ENCODE results near the gene ZNF385B.

- TF ChIP-seq, protein P1, sequence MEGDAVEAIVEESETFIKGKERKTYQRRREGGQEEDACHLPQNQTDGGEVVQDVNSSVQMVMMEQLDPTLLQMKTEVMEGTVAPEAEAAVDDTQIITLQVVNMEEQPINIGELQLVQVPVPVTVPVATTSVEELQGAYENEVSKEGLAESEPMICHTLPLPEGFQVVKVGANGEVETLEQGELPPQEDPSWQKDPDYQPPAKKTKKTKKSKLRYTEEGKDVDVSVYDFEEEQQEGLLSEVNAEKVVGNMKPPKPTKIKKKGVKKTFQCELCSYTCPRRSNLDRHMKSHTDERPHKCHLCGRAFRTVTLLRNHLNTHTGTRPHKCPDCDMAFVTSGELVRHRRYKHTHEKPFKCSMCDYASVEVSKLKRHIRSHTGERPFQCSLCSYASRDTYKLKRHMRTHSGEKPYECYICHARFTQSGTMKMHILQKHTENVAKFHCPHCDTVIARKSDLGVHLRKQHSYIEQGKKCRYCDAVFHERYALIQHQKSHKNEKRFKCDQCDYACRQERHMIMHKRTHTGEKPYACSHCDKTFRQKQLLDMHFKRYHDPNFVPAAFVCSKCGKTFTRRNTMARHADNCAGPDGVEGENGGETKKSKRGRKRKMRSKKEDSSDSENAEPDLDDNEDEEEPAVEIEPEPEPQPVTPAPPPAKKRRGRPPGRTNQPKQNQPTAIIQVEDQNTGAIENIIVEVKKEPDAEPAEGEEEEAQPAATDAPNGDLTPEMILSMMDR (IDR thresholded peaks at IDR 0.05): no peak
- no peak for TF ChIP-seq POLR2A (IDR thresholded peaks at IDR 0.05)
Measured at GRCh38 chr2:179429597-179429996, 431.8 kb downstream of the ZNF385B start.

All from heart left ventricle (tissue), 13 donors.